ENCODE measurements around the gene XPR1. TPM values are rescaled to one million over a fixed set of nuclear protein-coding genes. Genes with fewer than 3 reads are reported as not detected.

XPR1 gene
- total RNA-seq: 10 to 100 TPM in 3 of 4 donors, 1 to 10 TPM in 1; 6.8 to 23.1 (median 17.2) TPM

DNA sequence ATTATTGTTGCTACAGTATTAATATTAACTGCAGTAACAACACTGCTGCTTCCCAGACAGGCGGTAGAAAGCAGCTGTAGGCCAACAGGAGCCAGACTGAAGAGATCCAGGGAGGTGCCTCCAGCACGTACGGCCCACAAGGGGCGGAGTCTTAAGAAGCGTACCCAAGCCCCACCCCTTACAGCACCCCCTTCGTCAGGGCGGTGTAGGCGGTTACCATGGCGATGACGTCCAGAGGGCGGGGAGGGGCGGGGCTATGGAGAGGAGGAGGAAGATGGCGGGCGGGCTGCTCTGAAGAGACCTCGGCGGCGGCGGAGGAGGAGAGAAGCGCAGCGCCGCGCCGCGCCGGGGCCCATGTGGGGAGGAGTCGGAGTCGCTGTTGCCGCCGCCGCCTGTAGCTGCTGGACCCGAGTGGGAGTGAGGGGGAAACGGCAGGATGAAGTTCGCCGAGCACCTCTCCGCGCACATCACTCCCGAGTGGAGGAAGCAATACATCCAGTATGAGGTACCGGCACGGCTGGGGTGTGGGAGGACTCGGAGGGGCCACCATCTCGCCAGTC, at the start of gene XPR1:
TSS of gene XPR1 (plus strand) at position 257 of the 560 bp plus-strand sequence. CDS start at position 437, 180 bp downstream.
- H3K36me3 ChIP-seq: no peaks in the 10 kb centered on the region
- 0% methylated on average over 1 to 17 of the region's 41 CpGs for WGBS, 2 donors
- TF ChIP-seq POLR2A (IDR thresholded peaks at IDR 0.05): peak in 3 of 4 donors; percentile 83 to 96 (median 95)
- TF ChIP-seq, protein P1, sequence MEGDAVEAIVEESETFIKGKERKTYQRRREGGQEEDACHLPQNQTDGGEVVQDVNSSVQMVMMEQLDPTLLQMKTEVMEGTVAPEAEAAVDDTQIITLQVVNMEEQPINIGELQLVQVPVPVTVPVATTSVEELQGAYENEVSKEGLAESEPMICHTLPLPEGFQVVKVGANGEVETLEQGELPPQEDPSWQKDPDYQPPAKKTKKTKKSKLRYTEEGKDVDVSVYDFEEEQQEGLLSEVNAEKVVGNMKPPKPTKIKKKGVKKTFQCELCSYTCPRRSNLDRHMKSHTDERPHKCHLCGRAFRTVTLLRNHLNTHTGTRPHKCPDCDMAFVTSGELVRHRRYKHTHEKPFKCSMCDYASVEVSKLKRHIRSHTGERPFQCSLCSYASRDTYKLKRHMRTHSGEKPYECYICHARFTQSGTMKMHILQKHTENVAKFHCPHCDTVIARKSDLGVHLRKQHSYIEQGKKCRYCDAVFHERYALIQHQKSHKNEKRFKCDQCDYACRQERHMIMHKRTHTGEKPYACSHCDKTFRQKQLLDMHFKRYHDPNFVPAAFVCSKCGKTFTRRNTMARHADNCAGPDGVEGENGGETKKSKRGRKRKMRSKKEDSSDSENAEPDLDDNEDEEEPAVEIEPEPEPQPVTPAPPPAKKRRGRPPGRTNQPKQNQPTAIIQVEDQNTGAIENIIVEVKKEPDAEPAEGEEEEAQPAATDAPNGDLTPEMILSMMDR (IDR thresholded peaks at IDR 0.05): peak in 5 of 6 experiments; percentile 13 to 65 (median 35)
- H3K27ac ChIP-seq: peak within 1 kb of the TSS; percentile 83 to 96 (median 92)
- peaks cover 0 to 53% (median 17%) of the 10 kb centered on the region in 3 donors for H3K4me1 ChIP-seq
- no peaks in the 10 kb centered on the region for H3K9me3 ChIP-seq
- peak; percentile 96 for DNase-seq
- H3K4me3 ChIP-seq: peak within 1 kb of the TSS; percentile 56 to 86 (median 72)
- H3K27me3 ChIP-seq: no peaks in the 10 kb centered on the region
- intact Hi-C loops (cut with DNase I): no loop called here

GRCh38 chr1:180584869-180585268, 47.0 kb upstream of the XPR1 start:
- no peak for DNase-seq
- no peaks in the 10 kb centered on the region for H3K36me3 ChIP-seq
- intact Hi-C loops (cut with DNase I): no loop called here
- H3K27ac ChIP-seq: peak overlapping the region; percentile 41 to 83 (median 78)
- TF ChIP-seq, protein P1 (IDR thresholded peaks at IDR 0.05): no peak
- TF ChIP-seq POLR2A (IDR thresholded peaks at IDR 0.05): no peak
- WGBS, 2 donors: 43 to 72% methylated on average over 8 of the region's 8 CpGs
- H3K4me1 ChIP-seq: peaks cover 15 to 46% (median 32%) of the 10 kb centered on the region in 3 donors
- H3K4me3 ChIP-seq: no peak overlapping the region
- no peaks in the 10 kb centered on the region for H3K27me3 ChIP-seq
- H3K9me3 ChIP-seq: no peaks in the 10 kb centered on the region

GRCh38 chr1:180585994-180586359, 45.8 kb upstream of the XPR1 start:
- Histone ChIP-seq H3K4me3 (no peak overlapping the region), H3K4me1 (peaks cover 15 to 35% (median 22%) of the 10 kb centered on the region in 3 donors), H3K36me3 (no peaks in the 10 kb centered on the region), H3K27me3 (no peaks in the 10 kb centered on the region), H3K27ac (peak overlapping the region; percentile 54 to 83 (median 78)), H3K9me3 (no peaks in the 10 kb centered on the region)
- intact Hi-C loops (cut with DNase I): no loop called here
- TF ChIP-seq, protein P1 (IDR thresholded peaks at IDR 0.05): no peak
- TF ChIP-seq POLR2A (IDR thresholded peaks at IDR 0.05): no peak
- WGBS, 2 donors: 22 to 73% methylated on average over 2 to 4 of the region's 4 CpGs
- DNase-seq: no peak

- H3K27ac ChIP-seq: peak overlapping the region in 3 of 4 donors; percentile 77 to 83 (median 80)
Measured at GRCh38 chr1:180586671-180587155, 45.1 kb upstream of the XPR1 start.

DNA sequence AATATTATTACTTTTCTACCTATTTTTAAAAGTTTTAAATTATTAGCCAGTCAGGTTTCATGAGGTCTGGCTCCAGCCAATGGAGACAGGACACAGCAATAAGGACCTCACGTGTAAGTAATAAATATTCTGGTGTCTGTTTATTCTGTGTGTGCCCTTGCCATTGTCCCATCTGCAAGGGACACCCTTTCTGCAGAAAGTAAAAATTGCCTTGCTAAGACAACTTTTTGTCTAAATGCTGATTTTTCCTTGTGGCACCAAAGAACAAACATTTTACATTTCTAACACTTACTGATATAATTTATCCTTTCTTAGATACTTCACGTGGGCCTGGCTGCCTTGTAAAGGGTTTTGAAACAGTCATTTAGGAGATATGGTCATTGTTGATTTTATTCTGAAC, 43.7 kb upstream of the XPR1 start:
- no peak overlapping the region for H3K27ac ChIP-seq
- intact Hi-C loops (cut with DNase I): no loop called here
- no peaks in the 10 kb centered on the region for H3K27me3 ChIP-seq
- no peak overlapping the region for H3K4me3 ChIP-seq
- H3K9me3 ChIP-seq: no peaks in the 10 kb centered on the region
- H3K4me1 ChIP-seq: peaks cover 10 to 26% (median 22%) of the 10 kb centered on the region in 3 donors
- TF ChIP-seq POLR2A (IDR thresholded peaks at IDR 0.05): no peak
- TF ChIP-seq, protein P1 (IDR thresholded peaks at IDR 0.05): no peak
- H3K36me3 ChIP-seq: no peaks in the 10 kb centered on the region
- no peak for DNase-seq
- WGBS, 2 donors: 72 to 80% methylated on average over 2 of the region's 2 CpGs

More at GRCh38 chr1:180586671-180587155, 45.1 kb upstream of the XPR1 start:
- DNase-seq: no peak
- intact Hi-C loops (cut with DNase I): no loop called here
- Histone ChIP-seq H3K9me3 (no peaks in the 10 kb centered on the region), H3K4me1 (peaks cover 12 to 27% (median 22%) of the 10 kb centered on the region in 3 donors), H3K27me3 (no peaks in the 10 kb centered on the region), H3K36me3 (no peaks in the 10 kb centered on the region), H3K4me3 (no peak overlapping the region)
- WGBS, 2 donors: 36 to 44% methylated on average over 1 of the region's 1 CpG
- TF ChIP-seq, protein P1 (IDR thresholded peaks at IDR 0.05): no peak
- no peak for TF ChIP-seq POLR2A (IDR thresholded peaks at IDR 0.05)
